Measurements from ENCODE around the gene MVB12B. TPM values are rescaled to one million over a fixed set of nuclear protein-coding genes. Genes with fewer than 3 reads are reported as not detected.

The MVB12B gene
- total and polyA plus RNA-seq, 2 of the 8 experiments (the other 6 are each of a cell fraction or from before 2014, with no cell fraction given) = 2.6 to 5.0 TPM

DNA sequence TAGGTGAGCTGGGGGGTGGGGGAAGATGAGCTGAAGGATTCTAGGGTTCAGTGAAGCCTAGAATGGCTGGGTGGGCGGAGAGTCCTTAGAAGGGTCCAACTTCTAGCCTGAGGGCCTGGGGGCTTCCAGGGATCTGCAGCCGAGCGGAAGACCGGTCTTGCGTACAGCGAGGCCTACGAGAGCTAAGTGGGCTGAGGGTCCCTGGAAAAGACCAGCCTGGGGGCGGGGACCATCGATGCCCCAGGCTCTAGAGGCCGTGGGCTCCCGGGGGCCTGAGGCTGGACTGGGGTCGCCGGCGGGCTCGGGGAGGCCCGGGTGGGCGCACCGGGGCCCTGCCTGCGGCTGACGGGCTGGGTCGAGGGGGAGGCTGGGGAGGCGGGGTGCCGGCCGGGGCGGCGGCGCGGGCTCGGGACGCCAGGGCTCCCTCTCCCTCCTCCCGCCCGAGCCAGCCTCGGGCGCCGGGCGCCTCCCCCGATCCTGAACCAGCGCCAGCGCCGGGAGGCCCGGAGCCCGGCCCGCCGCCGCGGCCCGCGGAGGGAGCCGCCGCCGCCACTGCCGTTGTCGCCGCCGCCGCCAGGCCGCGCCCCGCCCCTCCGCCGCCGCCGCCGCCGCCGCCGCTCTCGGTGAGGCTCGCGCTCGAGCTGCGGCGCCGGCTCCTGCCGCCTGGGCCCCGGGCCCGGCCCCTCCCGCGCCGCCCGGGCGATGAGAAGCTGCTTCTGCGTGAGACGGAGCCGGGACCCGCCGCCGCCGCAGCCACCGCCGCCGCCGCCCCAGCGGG lies at the start of gene MVB12B (continued):
- no peak for TF ChIP-seq SUZ12 (IDR thresholded peaks at IDR 0.05; ENCODE audit: low read length)
- no peak for TF ChIP-seq MAFK (IDR thresholded peaks at IDR 0.05; ENCODE audit: low read depth, low read length)
- no peak for TF ChIP-seq SAP30 (IDR thresholded peaks at IDR 0.05; ENCODE audit: insufficient read depth, insufficient replicate concordance, low read length)
- no peak for TF ChIP-seq CTBP2 (IDR thresholded peaks at IDR 0.05; ENCODE audit: borderline replicate concordance, insufficient read depth, insufficient read length, low read length)
- no peak for TF ChIP-seq HDAC6 (IDR thresholded peaks at IDR 0.05; ENCODE audit: low read depth, low read length)
- TF ChIP-seq, protein P1, sequence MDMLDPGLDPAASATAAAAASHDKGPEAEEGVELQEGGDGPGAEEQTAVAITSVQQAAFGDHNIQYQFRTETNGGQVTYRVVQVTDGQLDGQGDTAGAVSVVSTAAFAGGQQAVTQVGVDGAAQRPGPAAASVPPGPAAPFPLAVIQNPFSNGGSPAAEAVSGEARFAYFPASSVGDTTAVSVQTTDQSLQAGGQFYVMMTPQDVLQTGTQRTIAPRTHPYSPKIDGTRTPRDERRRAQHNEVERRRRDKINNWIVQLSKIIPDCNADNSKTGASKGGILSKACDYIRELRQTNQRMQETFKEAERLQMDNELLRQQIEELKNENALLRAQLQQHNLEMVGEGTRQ (IDR thresholded peaks at IDR 0.05; ENCODE audit: low read length) = no peak
- no peak for TF ChIP-seq CEBPB (IDR thresholded peaks at IDR 0.05; ENCODE audit: low read depth, low read length)
- TF ChIP-seq NRF1 (IDR thresholded peaks at IDR 0.05; ENCODE audit: low read depth, low read length) = no peak
- no peak for TF ChIP-seq KDM5A (IDR thresholded peaks at IDR 0.05; ENCODE audit: low read length)
- TF ChIP-seq CBX5 (IDR thresholded peaks at IDR 0.05; ENCODE audit: low read depth, low read length) = no peak
- TF ChIP-seq RNF2 (IDR thresholded peaks at IDR 0.05; ENCODE audit: borderline replicate concordance, low read depth, low read length, missing control alignments, poor library complexity, severe bottlenecking) = no peak
- TF ChIP-seq CHD1 (IDR thresholded peaks at IDR 0.05; ENCODE audit: low read depth, low read length) = no peak
- TF ChIP-seq TCF12 (IDR thresholded peaks at IDR 0.05; ENCODE audit: low read depth, low read length) = no peak
- TF ChIP-seq PHF8 (conservative IDR thresholded peaks at IDR 0.05; ENCODE audit: low read depth, low read length) = peak; percentile 44; the same call in 1 of the 2 replicates
- TF ChIP-seq KDM4A (IDR thresholded peaks at IDR 0.05; ENCODE audit: low read depth, low read length, severe bottlenecking) = peak; percentile 39
- TF ChIP-seq ZNF274 (IDR thresholded peaks at IDR 0.05; ENCODE audit: borderline replicate concordance, extremely low read depth, low read length) = no peak
- TF ChIP-seq, protein P2, sequence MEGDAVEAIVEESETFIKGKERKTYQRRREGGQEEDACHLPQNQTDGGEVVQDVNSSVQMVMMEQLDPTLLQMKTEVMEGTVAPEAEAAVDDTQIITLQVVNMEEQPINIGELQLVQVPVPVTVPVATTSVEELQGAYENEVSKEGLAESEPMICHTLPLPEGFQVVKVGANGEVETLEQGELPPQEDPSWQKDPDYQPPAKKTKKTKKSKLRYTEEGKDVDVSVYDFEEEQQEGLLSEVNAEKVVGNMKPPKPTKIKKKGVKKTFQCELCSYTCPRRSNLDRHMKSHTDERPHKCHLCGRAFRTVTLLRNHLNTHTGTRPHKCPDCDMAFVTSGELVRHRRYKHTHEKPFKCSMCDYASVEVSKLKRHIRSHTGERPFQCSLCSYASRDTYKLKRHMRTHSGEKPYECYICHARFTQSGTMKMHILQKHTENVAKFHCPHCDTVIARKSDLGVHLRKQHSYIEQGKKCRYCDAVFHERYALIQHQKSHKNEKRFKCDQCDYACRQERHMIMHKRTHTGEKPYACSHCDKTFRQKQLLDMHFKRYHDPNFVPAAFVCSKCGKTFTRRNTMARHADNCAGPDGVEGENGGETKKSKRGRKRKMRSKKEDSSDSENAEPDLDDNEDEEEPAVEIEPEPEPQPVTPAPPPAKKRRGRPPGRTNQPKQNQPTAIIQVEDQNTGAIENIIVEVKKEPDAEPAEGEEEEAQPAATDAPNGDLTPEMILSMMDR (IDR thresholded peaks at IDR 0.05; ENCODE audit: control extremely low read depth in 1 of 3, insufficient read depth in 1 of 3, low read depth in 1 of 3, low read length in 3 of 3) = no peak
- TF ChIP-seq SIX5 (IDR thresholded peaks at IDR 0.05; ENCODE audit: low read depth, low read length) = no peak
- no peak for TF ChIP-seq RBBP5 (IDR thresholded peaks at IDR 0.05; ENCODE audit: borderline replicate concordance, low read depth, low read length)
